Measurements from ENCODE around the gene TTC7B. TPM values are rescaled to one million over a fixed set of nuclear protein-coding genes. Genes with fewer than 3 reads are reported as not detected.

TTC7B gene
- total RNA-seq, 1 donor from 2014 or later = 10.6 TPM

GRCh38 chr14:90807060-90807459 lies 9.2 kb downstream of the TTC7B start:
- DNase-seq (ENCODE audit: low spot score in 2 of 2) (no peak), FAIRE-seq (no peak)

DNA sequence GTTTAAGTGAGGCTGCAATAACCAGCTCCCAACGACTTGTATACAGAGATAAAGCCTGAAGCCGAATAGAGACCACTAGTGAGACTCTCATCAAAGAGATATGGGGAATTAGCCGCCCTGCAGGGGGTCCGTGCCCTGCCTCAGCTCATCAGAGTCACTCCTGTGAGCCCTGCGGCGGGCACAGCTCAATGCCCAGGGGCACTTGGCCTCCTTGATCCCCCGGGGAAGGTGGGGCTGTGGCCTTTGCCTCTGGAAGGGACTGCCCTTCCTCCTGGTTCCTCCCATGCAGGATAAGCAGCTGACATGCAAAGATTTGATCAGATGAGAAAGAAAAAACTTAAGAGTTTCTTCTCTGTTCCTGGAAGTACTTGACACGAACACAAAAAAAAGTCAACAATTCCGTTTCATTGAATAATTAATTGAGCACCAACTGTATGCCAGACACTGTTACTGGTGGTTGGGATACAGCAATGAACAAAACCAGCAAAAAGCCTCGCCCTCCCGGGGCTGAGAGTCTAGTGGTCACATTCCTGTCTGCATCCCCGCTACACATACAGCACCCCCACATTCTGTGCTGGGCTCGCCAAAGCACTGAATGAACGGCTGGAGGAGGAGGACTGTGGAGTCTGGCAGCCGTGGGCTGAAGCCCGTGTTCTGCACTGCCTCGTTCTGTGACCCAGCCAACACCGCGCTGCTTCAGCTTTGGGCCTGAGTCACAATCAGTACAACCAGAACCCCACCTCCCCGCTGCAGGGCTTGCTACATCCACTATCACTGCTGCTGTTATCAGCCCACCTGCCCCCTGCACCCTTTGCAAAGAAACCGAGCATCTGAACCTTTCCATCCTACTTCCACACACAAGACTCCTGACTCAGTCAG lies 10.3 kb downstream of the TTC7B start:
- DNase-seq (ENCODE audit: low spot score in 2 of 2) (peak in 1 of 2 donors; percentile 65), FAIRE-seq (no peak)

GRCh38 chr14:90805084-90805391 lies 11.2 kb downstream of the TTC7B start:
- DNase-seq (ENCODE audit: low spot score in 2 of 2) = no peak
- no peak for FAIRE-seq

DNA sequence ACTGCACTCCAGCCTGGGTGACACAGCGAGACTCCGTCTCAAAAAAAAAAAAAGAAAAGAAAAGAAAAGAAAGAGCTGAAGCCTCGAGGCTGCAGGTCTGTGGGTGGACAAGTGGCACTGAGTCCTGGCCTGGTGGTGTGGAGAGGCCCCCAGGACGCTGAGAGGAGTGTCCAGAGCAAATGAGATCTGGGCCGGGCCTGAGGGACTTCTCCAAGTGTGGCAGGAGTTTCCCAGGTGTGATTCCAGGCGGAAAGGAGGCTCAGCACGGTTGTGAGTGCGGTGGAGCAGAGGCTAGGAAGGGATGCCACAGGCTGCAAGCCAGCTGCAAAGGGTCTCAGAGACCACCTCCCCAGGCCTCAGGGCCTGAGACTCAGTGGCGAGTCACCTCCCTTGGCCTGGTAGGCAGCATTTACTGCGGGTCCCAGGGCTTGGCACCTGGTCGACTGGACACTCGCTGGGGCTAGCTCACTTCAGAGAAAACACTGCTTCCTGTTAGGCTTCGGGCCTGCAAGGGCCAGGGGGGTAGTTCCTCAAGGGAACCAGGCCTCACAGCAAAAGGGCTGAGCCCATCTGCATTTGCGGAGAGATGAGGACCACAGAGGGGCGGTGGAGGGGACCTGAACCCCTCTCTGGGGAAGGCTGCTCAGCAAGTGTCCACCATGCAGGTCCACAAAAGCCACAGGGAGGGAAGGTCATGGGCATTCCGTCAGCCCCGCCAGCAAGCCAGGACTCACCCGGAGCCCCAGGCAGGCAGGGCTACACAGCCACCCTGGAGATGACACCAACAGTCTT lies 11.7 kb downstream of the TTC7B start:
- DNase-seq (ENCODE audit: low spot score in 2 of 2) (no peak), FAIRE-seq (no peak)

DNA sequence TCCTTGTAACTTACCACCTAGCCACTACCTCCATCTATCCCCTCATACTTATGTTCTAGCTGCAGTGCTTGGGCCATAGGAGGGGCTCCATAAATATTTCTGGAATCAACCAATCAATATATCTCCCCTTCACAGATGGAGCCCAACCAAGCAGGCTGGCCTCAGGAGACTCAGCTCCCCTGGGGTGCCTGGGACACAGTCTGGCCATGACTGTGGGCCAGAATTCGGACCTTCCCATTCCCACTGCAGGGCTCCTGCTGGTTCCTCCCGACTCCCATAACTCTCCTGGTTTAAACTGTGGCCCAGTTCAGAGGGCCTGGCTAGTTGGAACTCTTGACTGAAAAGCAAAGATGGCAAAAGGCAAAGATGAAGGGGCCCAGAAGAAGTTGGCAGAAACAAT lies 13.0 kb downstream of the TTC7B start:
- FAIRE-seq (no peak), DNase-seq (ENCODE audit: low spot score in 2 of 2) (no peak)

DNA sequence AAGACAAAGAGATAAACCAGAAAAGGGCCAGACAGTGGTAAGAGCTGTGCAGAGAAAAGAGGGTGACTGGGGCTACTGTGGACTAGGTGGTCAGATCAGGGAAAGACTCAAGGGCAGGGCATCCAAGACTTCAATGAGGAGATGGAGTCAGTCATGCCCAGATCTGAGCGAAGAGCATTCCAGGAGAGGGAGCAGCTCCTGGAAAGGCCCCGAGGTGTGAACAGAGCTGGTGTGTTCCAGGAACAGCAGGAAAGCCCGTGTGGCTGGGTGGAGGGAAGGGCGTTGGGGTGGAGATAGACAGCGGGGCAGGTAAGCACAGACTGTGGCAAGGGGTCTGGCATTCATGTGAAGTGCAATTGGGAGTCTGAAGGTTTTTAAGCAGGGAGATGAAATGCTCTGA lies 16.8 kb downstream of the TTC7B start:
- no peak for FAIRE-seq
- DNase-seq (ENCODE audit: low spot score in 2 of 2) = no peak

- no peak for FAIRE-seq
- DNase-seq (ENCODE audit: low spot score in 2 of 2) = no peak
These were observed 18.3 kb downstream of the TTC7B start for GRCh38 chr14:90797919-90798318.

DNA sequence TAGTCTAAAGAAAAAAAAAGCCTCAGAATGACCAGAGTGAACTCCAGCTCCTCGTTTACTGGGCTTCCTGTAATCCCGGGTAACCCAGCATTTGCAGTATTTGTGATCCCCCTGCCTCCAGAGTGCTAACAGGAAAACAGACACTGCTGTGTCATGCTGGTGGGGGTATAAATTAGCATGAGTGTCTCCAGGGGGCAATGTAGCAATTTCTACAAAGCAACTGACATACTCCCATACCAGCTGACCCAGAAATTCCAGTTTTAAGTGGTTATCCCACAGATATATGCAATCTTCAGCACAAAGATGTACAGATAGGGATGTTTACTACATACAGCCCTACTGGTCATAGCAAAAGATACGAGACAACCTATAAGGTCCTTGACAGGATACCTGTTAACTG lies 18.8 kb downstream of the TTC7B start:
- DNase-seq (ENCODE audit: low spot score in 2 of 2) (no peak), FAIRE-seq (no peak)

- DNase-seq (ENCODE audit: low spot score in 2 of 2) (no peak), FAIRE-seq (no peak)
These were observed 19.9 kb downstream of the TTC7B start for GRCh38 chr14:90796329-90796728.

GRCh38 chr14:90795744-90796143 lies 20.5 kb downstream of the TTC7B start:
- FAIRE-seq = no peak

GRCh38 chr14:90791486-90791885 lies 24.7 kb downstream of the TTC7B start:
- DNase-seq (ENCODE audit: low spot score in 2 of 2) (no peak), FAIRE-seq (no peak)

More at GRCh38 chr14:90795744-90796143, 20.5 kb downstream of the TTC7B start:
- no peak for DNase-seq (ENCODE audit: low spot score in 2 of 2)

- FAIRE-seq (no peak), DNase-seq (ENCODE audit: low spot score in 2 of 2) (no peak)
These were observed 28.2 kb downstream of the TTC7B start for GRCh38 chr14:90788031-90788430.

- FAIRE-seq (no peak), DNase-seq (ENCODE audit: low spot score in 2 of 2) (no peak)
These were observed 30.3 kb downstream of the TTC7B start for GRCh38 chr14:90785876-90786450.

- no peak for FAIRE-seq
- peak in 1 of 2 donors; percentile 48 for DNase-seq (ENCODE audit: low spot score in 2 of 2)
These were observed 30.8 kb downstream of the TTC7B start for GRCh38 chr14:90785471-90785870.

DNA sequence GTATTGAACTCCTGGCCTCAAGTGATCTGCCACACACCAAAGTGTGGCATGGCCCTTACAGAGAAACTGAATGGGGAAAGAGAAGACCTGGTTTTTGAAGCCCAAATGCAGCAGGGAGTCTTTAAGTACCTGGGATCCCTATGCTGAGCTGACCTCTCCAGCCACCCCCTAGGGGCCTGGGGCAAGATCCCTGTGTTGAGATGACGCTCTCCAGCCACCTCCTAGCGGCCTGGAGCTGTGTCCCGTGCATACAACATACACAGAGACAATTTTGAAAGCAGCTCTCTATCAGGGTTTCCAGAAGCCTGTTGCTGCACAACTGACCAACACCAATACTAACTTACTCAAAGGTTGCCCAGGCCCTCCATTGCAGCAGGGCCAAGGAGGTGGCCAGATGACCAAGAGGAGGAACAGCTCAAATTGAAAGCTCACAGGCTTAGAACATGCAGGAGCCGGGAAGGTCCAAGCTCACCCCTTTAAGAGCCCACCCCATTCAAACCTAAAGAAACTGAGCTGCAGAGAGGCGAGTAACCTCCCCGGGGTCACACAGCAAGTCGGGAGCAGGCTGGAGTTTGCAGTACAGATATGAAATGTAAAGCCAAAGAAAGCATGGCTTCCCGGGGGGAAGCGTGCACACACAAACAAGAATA lies 31.5 kb downstream of the TTC7B start:
- FAIRE-seq (no peak), DNase-seq (ENCODE audit: low spot score in 2 of 2) (no peak)

DNA sequence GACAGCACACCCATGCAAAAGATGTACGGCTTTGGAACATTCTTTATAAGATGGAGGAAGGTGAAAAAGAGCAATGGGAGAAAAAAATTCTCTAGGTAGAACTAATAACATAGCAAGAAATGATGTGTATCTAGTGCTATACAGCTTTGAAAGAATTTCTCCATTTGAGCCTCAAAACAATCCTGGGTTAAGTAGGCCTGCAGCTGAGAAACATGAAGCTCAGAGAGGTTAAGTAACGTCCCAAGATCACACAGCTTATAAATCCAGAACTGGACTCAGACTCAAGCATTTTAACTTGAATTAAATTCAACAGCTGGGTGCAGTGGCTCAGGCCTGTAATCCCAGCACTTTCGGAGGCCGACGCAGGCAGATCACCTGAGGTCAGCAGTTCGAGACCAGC lies 32.9 kb downstream of the TTC7B start:
- no peak for DNase-seq (ENCODE audit: low spot score in 2 of 2)
- FAIRE-seq = no peak

- FAIRE-seq (no peak), DNase-seq (ENCODE audit: low spot score in 2 of 2) (no peak)
These were observed 33.3 kb downstream of the TTC7B start for GRCh38 chr14:90782892-90783291.

DNA sequence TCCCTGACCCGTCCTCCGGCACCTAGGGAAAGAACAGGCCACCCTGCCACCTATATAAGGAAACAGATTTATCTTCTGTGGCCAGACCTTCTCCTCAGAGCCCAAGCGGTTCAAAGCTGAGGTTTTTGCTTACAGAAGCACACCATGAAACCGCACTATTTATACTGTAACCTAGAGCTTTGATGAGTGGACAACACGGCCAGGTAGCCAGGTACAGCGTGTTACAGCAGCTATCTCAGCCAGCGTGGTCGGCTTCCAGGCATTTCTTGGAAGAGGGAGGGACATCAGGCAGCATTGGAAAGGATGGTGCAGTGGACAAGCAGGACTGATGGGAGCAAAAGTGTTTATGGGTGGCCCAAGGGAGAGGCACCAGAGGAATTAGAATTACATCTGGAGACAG lies 34.4 kb downstream of the TTC7B start:
- FAIRE-seq (no peak), DNase-seq (ENCODE audit: low spot score in 2 of 2) (no peak)

- FAIRE-seq = no peak
These were observed 34.9 kb downstream of the TTC7B start for GRCh38 chr14:90781344-90781761.

DNA sequence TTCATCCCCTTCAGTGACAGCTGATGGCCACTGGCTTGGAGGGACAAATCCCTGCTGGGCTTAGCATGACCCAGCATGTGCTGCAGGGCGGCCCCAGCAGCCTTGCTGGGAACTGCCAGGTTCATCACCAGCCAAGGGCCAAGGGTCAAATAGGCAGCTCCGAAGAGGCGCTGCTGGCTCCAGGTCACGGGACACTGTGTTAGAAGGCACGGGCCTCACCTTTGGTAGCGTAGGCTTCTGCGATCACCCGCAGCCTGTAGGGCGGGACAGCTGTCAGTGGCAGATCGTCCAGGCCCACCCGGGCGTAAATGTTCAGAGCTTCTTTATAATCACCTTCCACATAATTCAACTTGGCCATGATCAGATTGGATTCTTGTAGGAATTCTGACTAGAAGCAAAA lies 35.7 kb downstream of the TTC7B start:
- FAIRE-seq = no peak

More at GRCh38 chr14:90781344-90781761, 34.9 kb downstream of the TTC7B start:
- DNase-seq (ENCODE audit: low spot score in 2 of 2) = no peak

More for the DNA sequence above, 35.7 kb downstream of the TTC7B start:
- DNase-seq (ENCODE audit: low spot score in 2 of 2) = no peak

All from frontal cortex (tissue), 4 donors.